ENCODE data around the gene LRCH2. TPM values are rescaled to one million over a fixed set of nuclear protein-coding genes. Genes with fewer than 3 reads are reported as not detected.

Gene LRCH2
- total RNA-seq, 1 experiment from 2014 or later: 6.6 TPM

DNA sequence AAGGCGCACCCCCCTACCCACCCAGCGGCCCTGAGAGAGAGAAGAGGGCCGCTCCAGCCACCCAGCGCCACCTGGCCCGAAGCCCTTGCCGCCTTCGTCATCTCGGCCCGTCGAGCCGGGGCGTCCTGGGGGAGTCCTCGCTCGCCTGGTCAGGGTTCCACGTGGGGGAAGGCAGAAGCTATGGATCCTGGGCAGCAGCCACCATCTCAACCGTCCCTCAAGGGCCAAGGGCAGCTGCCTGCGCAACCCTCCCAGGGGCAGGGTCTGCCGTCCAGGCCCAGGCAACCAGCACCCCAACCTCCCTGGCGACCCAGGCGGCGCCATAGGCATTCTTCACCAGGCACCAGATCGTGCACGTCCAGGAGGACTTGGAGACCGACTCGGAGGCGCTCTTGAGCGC lies 165.0 kb downstream of the LRCH2 start:
- WGBS (ENCODE audit: extremely low coverage, insufficient read length, low lambda C conversion rate): no CpG with 5 or more reads among the region's 27 CpGs
- no peak overlapping the region; the same call in 1 of the 2 replicates for H3K14ac ChIP-seq (ENCODE audit: insufficient read depth, low read length)
- H2AFZ ChIP-seq (ENCODE audit: low read length): no peak overlapping the region

More for the DNA sequence above, 165.0 kb downstream of the LRCH2 start:
- no peaks in the 10 kb centered on the region for H4K20me1 ChIP-seq (ENCODE audit: control insufficient read depth, insufficient read depth, insufficient read length)
- H3K4me2 ChIP-seq (ENCODE audit: insufficient read depth, insufficient read length, low read length): no peak overlapping the region
- H2BK15ac ChIP-seq (ENCODE audit: low read depth, low read length): no peak overlapping the region
- no peaks in the 10 kb centered on the region for H3K9me3 ChIP-seq (ENCODE audit: control insufficient read depth, low read depth, low read length)
- H2BK12ac ChIP-seq (ENCODE audit: insufficient read length, low read depth, low read length): no peak overlapping the region
- H3K56ac ChIP-seq (ENCODE audit: insufficient read length, low read depth, low read length): no peak overlapping the region
- no peaks in the 10 kb centered on the region for H3K79me2 ChIP-seq (ENCODE audit: insufficient read depth, low read length)
- 0 out of 4 replicates have a peak, but pooled peaks cover 0 to 3% of the 10 kb centered on the region in 2 experiments for H3K4me1 Mint-ChIP-seq
- no peak overlapping the region for H3K18ac ChIP-seq (ENCODE audit: insufficient read length, low read depth, low read length)
- H2BK20ac ChIP-seq (ENCODE audit: low read depth, low read length, poor library complexity, severe bottlenecking): no peak overlapping the region
- H3K27ac ChIP-seq (ENCODE audit: insufficient read length, low read depth, low read length): no peak overlapping the region
- H3K23ac ChIP-seq (ENCODE audit: insufficient read length, low read depth, low read length): no peak overlapping the region
- no peak overlapping the region for H2BK5ac ChIP-seq (ENCODE audit: insufficient read length, low read length)
- no peak overlapping the region for H4K8ac ChIP-seq (replicated peaks; ENCODE audit: insufficient read length, low read depth, low read length)
- no peak overlapping the region for H2AK5ac ChIP-seq (ENCODE audit: insufficient read length, low read length)
- no peaks in the 10 kb centered on the region for H3K36me3 Mint-ChIP-seq (ENCODE audit: insufficient read depth in 1 of 3, low read depth in 3 of 3)
- H4K5ac ChIP-seq (ENCODE audit: insufficient read length, low read depth, low read length): no peak overlapping the region
- no peaks in the 10 kb centered on the region for H3K27me3 ChIP-seq (ENCODE audit: insufficient read depth, low read length)
- H3K9me3 Mint-ChIP-seq: no peaks in the 10 kb centered on the region
- no peaks in the 10 kb centered on the region for H3K4me1 ChIP-seq (ENCODE audit: insufficient read depth, low read length)
- no peak overlapping the region for H3K4ac ChIP-seq (ENCODE audit: low read depth, low read length)
- no peak overlapping the region for H3K27ac Mint-ChIP-seq
- no peaks in the 10 kb centered on the region for H3K23me2 ChIP-seq (ENCODE audit: insufficient read length, low read depth, low read length, poor library complexity, severe bottlenecking)
- H3T11ph ChIP-seq (ENCODE audit: low read length): no peak overlapping the region
- no peak overlapping the region for H3K4me3 Mint-ChIP-seq
- DNase-seq: no peak
- H4K91ac ChIP-seq (ENCODE audit: insufficient read length, low read depth, low read length): no peak overlapping the region
- no peak overlapping the region for H3K9ac ChIP-seq (ENCODE audit: extremely low read depth, insufficient read length, low read length)
- no peaks in the 10 kb centered on the region for H3K79me1 ChIP-seq (ENCODE audit: insufficient read depth, low read depth, low read length, poor library complexity, severe bottlenecking)
- H3K27me3 Mint-ChIP-seq (ENCODE audit: low read depth): peaks cover 14% of the 10 kb centered on the region
- H2BK120ac ChIP-seq (ENCODE audit: low read depth, low read length, poor library complexity, severe bottlenecking): no peak overlapping the region
- TF ChIP-seq, protein P1, sequence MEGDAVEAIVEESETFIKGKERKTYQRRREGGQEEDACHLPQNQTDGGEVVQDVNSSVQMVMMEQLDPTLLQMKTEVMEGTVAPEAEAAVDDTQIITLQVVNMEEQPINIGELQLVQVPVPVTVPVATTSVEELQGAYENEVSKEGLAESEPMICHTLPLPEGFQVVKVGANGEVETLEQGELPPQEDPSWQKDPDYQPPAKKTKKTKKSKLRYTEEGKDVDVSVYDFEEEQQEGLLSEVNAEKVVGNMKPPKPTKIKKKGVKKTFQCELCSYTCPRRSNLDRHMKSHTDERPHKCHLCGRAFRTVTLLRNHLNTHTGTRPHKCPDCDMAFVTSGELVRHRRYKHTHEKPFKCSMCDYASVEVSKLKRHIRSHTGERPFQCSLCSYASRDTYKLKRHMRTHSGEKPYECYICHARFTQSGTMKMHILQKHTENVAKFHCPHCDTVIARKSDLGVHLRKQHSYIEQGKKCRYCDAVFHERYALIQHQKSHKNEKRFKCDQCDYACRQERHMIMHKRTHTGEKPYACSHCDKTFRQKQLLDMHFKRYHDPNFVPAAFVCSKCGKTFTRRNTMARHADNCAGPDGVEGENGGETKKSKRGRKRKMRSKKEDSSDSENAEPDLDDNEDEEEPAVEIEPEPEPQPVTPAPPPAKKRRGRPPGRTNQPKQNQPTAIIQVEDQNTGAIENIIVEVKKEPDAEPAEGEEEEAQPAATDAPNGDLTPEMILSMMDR (conservative IDR thresholded peaks at IDR 0.05): no peak

All from H9 (cell line).